GM12875 (cell line): Measurements from ENCODE around the gene LAMTOR4.
A peak's percentile ranks its signal among the peaks of the same experiment; 100 is the strongest.

ENCODE experiments used
- H3K4me3 ChIP-seq: one replicate; pipeline ENCODE4 v1.5.1; 2011; ENCODE audit warnings: low read depth, low read length, control low read depth
- CTCF ChIP-seq: IDR thresholded peaks from 2 replicates; pipeline ENCODE4 v1.5.1; 2011; ENCODE audit warnings: low read depth, mild to moderate bottlenecking, control low read depth, inconsistent platforms, low read length, moderate library complexity, borderline replicate concordance; ENCODE audit not compliant: insufficient read depth

The LAMTOR4 gene

GRCh38 chr7:100160067-100160466 is 11.3 kb downstream of the LAMTOR4 start:
- TF ChIP-seq CTCF = no peak
- H3K4me3 ChIP-seq = no peak overlapping the region

GRCh38 chr7:100163006-100163531 is 14.4 kb downstream of the LAMTOR4 start:
- no peak for TF ChIP-seq CTCF
- H3K4me3 ChIP-seq = no peak overlapping the region

GRCh38 chr7:100163871-100164270 is 15.2 kb downstream of the LAMTOR4 start:
- H3K4me3 ChIP-seq = no peak overlapping the region
- no peak for TF ChIP-seq CTCF

GRCh38 chr7:100166317-100166940 is 17.7 kb downstream of the LAMTOR4 start:
- no peak for TF ChIP-seq CTCF
- no peak overlapping the region for H3K4me3 ChIP-seq

- H3K4me3 ChIP-seq = no peak overlapping the region
- no peak for TF ChIP-seq CTCF
These were observed 18.5 kb downstream of the LAMTOR4 start for GRCh38 chr7:100166970-100167911.

- TF ChIP-seq CTCF = no peak
- peak overlapping the region; percentile 21 for H3K4me3 ChIP-seq
These were observed 19.2 kb downstream of the LAMTOR4 start for GRCh38 chr7:100167912-100168323.
